Dermis microvascular lymphatic vessel endothelial cell (primary cell): ENCODE data around the gene ATG7. TPM values are rescaled to one million over a fixed set of nuclear protein-coding genes. Genes with fewer than 3 reads are reported as not detected.

ENCODE experiments used
- DNase-seq, 2 donors: peaks; one replicate each; pipeline versions ENCODE4 v3.0.0 to v3.0.0-alpha.2; 2010; ENCODE audit warnings: low read depth in 2 of 2
- total RNA-seq: library from RNA; depleted of rRNA; stranded (reverse); fragments of >200 nt; gene quantifications from 2 replicates; pipeline ENCODE4 v1.2.1, GENCODE V29; 2014

ATG7 gene
- total RNA-seq, 1 donor from 2014 or later, result 28.0 TPM

DNA sequence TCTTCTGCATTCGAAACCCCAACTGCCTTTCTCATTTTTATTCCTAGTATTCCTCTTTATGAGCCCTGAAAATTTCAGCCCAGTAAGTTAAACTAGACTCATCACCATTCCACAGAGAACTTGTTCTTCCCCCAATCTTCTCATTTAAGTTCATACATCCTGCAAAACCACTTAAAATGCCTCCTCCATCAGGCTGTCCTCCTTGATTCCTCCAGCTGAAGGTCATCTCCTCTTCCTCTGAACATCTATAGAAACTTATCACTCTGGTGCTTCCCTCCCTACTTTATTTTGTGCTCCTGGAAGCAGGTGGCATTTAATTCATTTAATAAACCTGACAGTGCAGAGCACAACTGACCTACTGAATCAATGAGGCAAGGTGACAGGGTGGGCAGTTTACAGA, 333.2 kb downstream of the ATG7 start:
- no peak for DNase-seq

DNA sequence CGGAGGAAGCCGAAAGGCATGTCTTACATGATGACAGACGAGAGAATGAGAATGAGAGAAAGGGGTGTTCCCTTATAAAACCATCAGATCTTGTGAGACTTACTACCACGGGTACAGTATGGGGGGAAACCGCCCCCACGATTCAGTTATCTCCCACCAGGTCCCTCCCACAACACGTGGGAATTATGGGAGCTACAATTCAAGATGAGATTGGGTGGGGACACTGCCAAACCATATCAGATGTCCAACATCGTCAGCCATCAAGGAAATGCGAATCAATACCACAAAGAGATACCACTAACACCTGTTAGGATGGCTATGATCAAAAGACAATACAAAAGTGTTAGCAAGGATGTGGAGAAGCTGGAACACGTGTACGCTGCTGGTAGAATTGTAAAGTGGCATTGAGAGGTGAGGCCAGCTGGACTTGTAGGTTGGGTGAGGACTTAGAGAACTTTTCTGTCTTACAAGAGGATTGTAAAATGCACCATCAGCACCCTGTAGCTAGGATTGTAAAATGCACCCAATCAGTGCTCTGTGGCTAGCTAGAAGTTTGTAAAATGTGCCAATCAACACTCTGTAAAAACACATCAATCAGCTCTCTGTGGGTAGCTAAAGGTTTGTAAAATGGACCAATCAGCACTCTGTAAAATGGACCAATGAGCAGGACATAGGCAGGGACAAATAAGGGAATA, 334.0 kb downstream of the ATG7 start:
- no peak for DNase-seq

- no peak for DNase-seq
Observed at GRCh38 chr3:11606865-11607440, 334.8 kb downstream of the ATG7 start.

Other genes starting within 250 kb of the ATG7 start
- 2.3 and 2.7 TPM in 2 replicates for gene HRH1, start 117.9 kb upstream of the ATG7 start, total RNA-seq